Aorta (tissue), 5 donors: ENCODE data around the gene TRIM26. TPM values are rescaled to one million over a fixed set of nuclear protein-coding genes. Genes with fewer than 3 reads are reported as not detected.

Source experiments
- ATAC-seq: fragments of 200-7000 bp; cut with Tn5 transposase; one replicate; pipeline ENCODE4 v1.9.1; 2022; ENCODE audit warnings: moderate library complexity; ENCODE audit not compliant: low FRiP score
- DNase-seq, 2 donors: peaks; one replicate each; pipeline ENCODE4 v3.0.0-alpha.2; 2020
- H3K27ac ChIP-seq, 2 donors: one replicate each; pipeline ENCODE4 v1.5.1; 2013; ENCODE audit warnings: low read length in 2 of 2, mild to moderate bottlenecking in 2 of 2, moderate library complexity in 2 of 2, control low read depth in 1 of 2, inconsistent platforms in 1 of 2, low read depth in 1 of 2
- H3K27me3 ChIP-seq, 2 donors: one replicate each; pipeline ENCODE4 v1.6.1; 2013; ENCODE audit warnings: control low read depth in 1 of 2, low read length in 1 of 2, mild to moderate bottlenecking in 1 of 2, moderate library complexity in 1 of 2; ENCODE audit not compliant: insufficient read depth in 2 of 2, control insufficient read depth in 1 of 2
- H3K36me3 ChIP-seq, 2 donors: one replicate each; pipeline ENCODE4 v1.6.1; 2013; ENCODE audit warnings: control low read depth in 1 of 2, low read length in 1 of 2, mild to moderate bottlenecking in 1 of 2; ENCODE audit not compliant: insufficient read depth in 2 of 2, control insufficient read depth in 1 of 2
- H3K4me1 ChIP-seq, 2 donors: one replicate each; pipeline ENCODE4 v1.6.1; 2013; ENCODE audit warnings: low read length in 2 of 2, control low read depth in 1 of 2, mild to moderate bottlenecking in 1 of 2, moderate library complexity in 1 of 2; ENCODE audit not compliant: insufficient read depth in 2 of 2, control insufficient read depth in 1 of 2
- H3K4me3 ChIP-seq, 2 donors: one replicate each; pipeline ENCODE4 v1.5.1; 2013; ENCODE audit warnings: low read length in 2 of 2, control low read depth in 1 of 2, mild to moderate bottlenecking in 1 of 2
- H3K9me3 ChIP-seq: one replicate; pipeline ENCODE4 v1.6.1; 2013; ENCODE audit warnings: mild to moderate bottlenecking, low read length; ENCODE audit not compliant: control insufficient read depth
- WGBS, 2 donors: extraction: QIAGEN DNeasy Blood & Tissue Kit; methylation state at CpG; one replicate each; pipeline ENCODE4 v1.1.7; 2013; 5-methylcytosine and 5-hydroxymethylcytosine counted together
- intact Hi-C, 2 donors: fragments of 100-400 bp; cut with DNase I; formaldehyde crosslinking; loops; one replicate each; pipeline versions ENCODE4 v1.14.2 to v1.15.0; 2022
- polyA plus RNA-seq, 2 donors: library from polyadenylated mRNA; stranded (reverse); fragments of 200-250 nt; gene quantifications; one replicate each; pipeline ENCODE4 v1.2.3, GENCODE V29; 2013
- total RNA-seq, 2 donors: library from RNA; stranded (reverse); fragmentation: NEBNext Ultra II Directional; extraction: Animal tissue kit (Norgen Biotek cat#: 25700); gene quantifications; one replicate each; pipeline ENCODE4 v1.2.1, GENCODE V29; 2021
- donor health status: healthy with polysubstance abuse.
- donor health status: Bipolar disorder and iron deficiency.
- donor health status: DM: no; HTN: no; CAD: no.
- donor health status: DM: no; HTN: no; CAD: no.
- donor health status: DM: yes; HTN: yes; CAD: no.

Gene TRIM26
- total and polyA plus RNA-seq, 4 donors = 20.1 to 36.5 (median 29.7) TPM

GRCh38 chr6:30204116-30204515 is 9.1 kb downstream of the TRIM26 start:
- DNase-seq (no peak), ATAC-seq (no peak)
- 94 to 97% methylated on average over 1 of the region's 1 CpG for WGBS, 2 donors

DNA sequence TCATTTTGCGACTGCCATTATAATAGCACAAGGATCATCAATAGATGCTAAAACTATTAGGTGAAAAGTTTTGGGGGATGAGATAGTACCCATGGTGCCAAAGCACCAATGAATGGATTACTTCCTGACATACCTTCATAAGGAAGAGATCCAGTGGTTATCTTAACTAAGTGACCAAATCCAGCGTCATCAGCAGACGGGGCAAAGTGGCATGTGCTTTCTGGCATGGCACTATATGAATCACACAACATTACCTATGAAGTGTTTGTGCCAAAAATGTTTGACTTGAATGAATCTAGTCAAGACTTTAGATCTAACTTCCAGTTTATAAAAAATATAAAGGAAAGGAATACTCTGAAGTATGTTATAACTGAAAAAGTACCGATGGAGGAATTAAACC is 10.8 kb downstream of the TRIM26 start:
- no peaks in the 10 kb centered on the region for H3K4me1 ChIP-seq

More at GRCh38 chr6:30204116-30204515, 9.1 kb downstream of the TRIM26 start:
- H3K36me3 ChIP-seq = peaks cover 0 to 4% of the 10 kb centered on the region in 2 donors
- no peak overlapping the region for H3K4me3 ChIP-seq
- no peaks in the 10 kb centered on the region for H3K4me1 ChIP-seq
- no peaks in the 10 kb centered on the region for H3K27me3 ChIP-seq
- no peak overlapping the region for H3K27ac ChIP-seq
- no peaks in the 10 kb centered on the region for H3K9me3 ChIP-seq
- intact Hi-C loops = no loop called here

GRCh38 chr6:30200551-30201281 is 12.5 kb downstream of the TRIM26 start:
- intact Hi-C loops = no loop called here
- peaks cover 0 to 16% of the 10 kb centered on the region in 2 donors for H3K36me3 ChIP-seq
- DNase-seq (no peak), ATAC-seq (no peak)
- no peak overlapping the region for H3K4me3 ChIP-seq
- H3K27ac ChIP-seq = no peak overlapping the region
- H3K9me3 ChIP-seq = no peaks in the 10 kb centered on the region
- H3K4me1 ChIP-seq = no peaks in the 10 kb centered on the region
- no peaks in the 10 kb centered on the region for H3K27me3 ChIP-seq
- WGBS, 2 donors = 77 to 78% methylated on average over 6 of the region's 6 CpGs

More for the DNA sequence above, 10.8 kb downstream of the TRIM26 start:
- WGBS, 2 donors = 81 to 87% methylated on average over 4 of the region's 4 CpGs
- Histone ChIP-seq H3K4me3 (no peak overlapping the region), H3K27ac (no peak overlapping the region), H3K27me3 (no peaks in the 10 kb centered on the region), H3K9me3 (no peaks in the 10 kb centered on the region), H3K36me3 (peaks cover 0 to 13% of the 10 kb centered on the region in 2 donors)
- intact Hi-C loops = no loop called here
- ATAC-seq (no peak), DNase-seq (no peak)

GRCh38 chr6:30198166-30199084 is 14.8 kb downstream of the TRIM26 start:
- 92 to 93% methylated on average over 34 of the region's 34 CpGs for WGBS, 2 donors
- Histone ChIP-seq H3K27me3 (no peaks in the 10 kb centered on the region), H3K4me3 (no peak overlapping the region), H3K27ac (no peak overlapping the region), H3K36me3 (peaks cover 0 to 18% of the 10 kb centered on the region in 2 donors), H3K4me1 (no peaks in the 10 kb centered on the region), H3K9me3 (no peaks in the 10 kb centered on the region)
- intact Hi-C loops = no loop called here
- no peak for ATAC-seq
- DNase-seq = no peak

DNA sequence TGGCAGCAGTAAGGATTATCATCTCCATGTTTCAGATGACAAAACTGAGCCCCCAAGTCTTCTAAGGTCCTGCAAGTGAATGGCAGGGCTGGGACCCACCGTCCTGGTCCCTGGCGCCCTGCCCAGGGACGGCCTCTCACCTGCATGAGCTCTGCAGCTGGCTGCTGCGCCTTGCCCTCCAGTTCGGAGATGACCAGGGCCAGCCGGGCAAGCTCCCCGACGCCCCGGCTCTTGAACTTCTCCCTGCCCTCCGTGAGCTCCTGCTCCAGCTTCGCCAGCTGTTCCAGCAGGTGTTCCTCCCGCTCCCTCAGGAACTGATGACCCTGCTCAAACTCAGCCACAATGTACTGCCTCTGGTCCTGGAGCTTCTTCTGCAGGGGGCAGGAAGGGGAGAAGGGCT is 16.8 kb downstream of the TRIM26 start:
- Histone ChIP-seq H3K27ac (no peak overlapping the region), H3K9me3 (no peaks in the 10 kb centered on the region), H3K4me3 (no peak overlapping the region), H3K4me1 (no peaks in the 10 kb centered on the region), H3K27me3 (no peaks in the 10 kb centered on the region), H3K36me3 (peaks cover 0 to 18% of the 10 kb centered on the region in 2 donors)
- DNase-seq (no peak), ATAC-seq (no peak)
- WGBS, 2 donors = 95% methylated on average over 12 of the region's 12 CpGs
- intact Hi-C loops = no loop called here

DNA sequence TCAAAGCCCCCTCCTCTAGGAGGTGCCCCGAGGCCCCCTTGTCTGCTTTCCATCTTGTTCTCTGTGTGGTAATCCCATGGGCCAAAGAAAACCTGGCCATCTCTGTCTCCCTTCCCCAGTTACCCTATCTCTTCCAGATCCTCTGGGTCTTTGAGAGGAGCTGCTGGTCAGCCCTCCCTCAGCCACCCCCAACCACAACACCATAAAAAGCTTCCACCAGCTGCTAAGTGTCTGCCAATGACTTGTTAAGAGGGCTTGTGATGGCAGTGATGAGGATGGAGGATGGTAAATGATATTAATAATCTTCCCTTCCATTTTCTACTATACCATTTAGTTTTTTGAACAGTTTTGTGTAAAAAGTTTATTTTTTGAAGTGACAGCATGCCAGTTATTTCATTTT is 17.3 kb downstream of the TRIM26 start:
- intact Hi-C loops = no loop called here

DNA sequence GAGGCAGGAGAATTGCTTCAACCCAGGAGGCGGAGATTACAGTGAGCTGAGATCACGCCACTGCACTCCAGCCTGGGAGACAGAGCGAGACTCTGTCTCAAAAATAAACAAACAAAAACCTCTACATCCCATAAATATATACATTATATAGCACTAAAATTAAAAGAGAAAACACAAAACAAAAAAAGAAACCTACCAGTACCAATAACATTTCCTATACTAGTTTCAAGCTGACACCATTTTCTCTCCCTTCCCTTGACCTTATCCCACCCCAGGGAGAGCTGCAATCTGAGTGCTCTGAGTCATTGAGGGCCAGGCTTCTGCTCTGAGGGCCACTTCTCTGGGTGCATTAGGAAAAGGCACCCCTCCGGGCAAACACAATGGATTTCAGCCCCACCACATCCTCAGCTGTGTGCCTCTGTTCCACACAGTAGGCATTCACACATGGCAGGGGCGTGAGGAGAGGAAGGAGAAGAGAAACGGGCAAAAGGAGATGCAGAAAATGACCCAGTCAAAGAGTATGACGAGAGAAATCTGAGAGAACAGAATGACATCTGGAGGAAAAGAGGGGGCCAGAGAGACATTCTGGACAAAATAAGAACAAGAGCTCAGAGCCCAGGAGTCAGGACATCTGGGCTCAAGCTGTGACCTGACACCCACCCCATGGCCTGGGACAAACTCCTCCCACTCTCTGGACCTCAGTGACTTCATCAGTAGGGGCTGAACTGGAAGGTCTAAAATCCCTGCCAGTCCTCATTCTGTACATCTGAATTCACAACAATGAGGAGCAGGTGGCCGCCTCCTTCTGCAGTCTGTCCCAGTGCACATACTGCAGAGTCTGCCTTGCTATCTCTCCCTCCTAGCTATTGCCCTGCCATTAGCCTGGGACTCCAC is 18.2 kb downstream of the TRIM26 start:
- Histone ChIP-seq H3K36me3 (peaks cover 0 to 16% of the 10 kb centered on the region in 2 donors), H3K9me3 (no peaks in the 10 kb centered on the region), H3K4me3 (no peak overlapping the region), H3K27ac (no peak overlapping the region), H3K4me1 (no peaks in the 10 kb centered on the region), H3K27me3 (no peaks in the 10 kb centered on the region)
- ATAC-seq = no peak
- DNase-seq = no peak
- intact Hi-C loops = no loop called here
- WGBS, 2 donors = 81 to 86% methylated on average over 8 of the region's 8 CpGs

More for the DNA sequence above, 17.3 kb downstream of the TRIM26 start:
- Histone ChIP-seq H3K9me3 (no peaks in the 10 kb centered on the region), H3K27ac (no peak overlapping the region), H3K27me3 (no peaks in the 10 kb centered on the region), H3K4me3 (no peak overlapping the region), H3K36me3 (peaks cover 0 to 18% of the 10 kb centered on the region in 2 donors), H3K4me1 (no peaks in the 10 kb centered on the region)
- WGBS, 2 donors = 94 to 100% methylated on average over 1 of the region's 1 CpG
- ATAC-seq = no peak
- DNase-seq = no peak

- Histone ChIP-seq H3K27me3 (no peaks in the 10 kb centered on the region), H3K9me3 (no peaks in the 10 kb centered on the region), H3K36me3 (peaks cover 0 to 12% of the 10 kb centered on the region in 2 donors), H3K4me3 (no peak overlapping the region), H3K4me1 (no peaks in the 10 kb centered on the region), H3K27ac (no peak overlapping the region)
- DNase-seq (no peak), ATAC-seq (no peak)
- intact Hi-C loops = no loop called here
- 84 to 89% methylated on average over 6 to 7 of the region's 7 CpGs for WGBS, 2 donors
These were observed 21.1 kb downstream of the TRIM26 start for GRCh38 chr6:30192076-30192475.
